Neural progenitor cell (in vitro differentiated cells): ENCODE measurements around the gene THUMPD3. TPM values are rescaled to one million over a fixed set of nuclear protein-coding genes. Genes with fewer than 3 reads are reported as not detected.

Experiments used
- DNase-seq: peaks from one replicate; pipeline ENCODE4 v3.0.0-alpha.2; 2016; ENCODE audit warnings: low spot score
- H2AFZ ChIP-seq: fragments of 200-600 bp; sonication (generic); replicated peaks from 2 replicates; pipeline ENCODE4 v1.6.1; 2016; ENCODE audit warnings: antibody characterized with exemption
- H3F3A ChIP-seq: fragments of 200-600 bp; sonication (generic); 2 replicates; pipeline ENCODE4 v1.6.1; 2016; ENCODE audit warnings: antibody characterized with exemption, low read depth
- H3K27ac ChIP-seq: fragments of 200-600 bp; sonication (generic); 2 replicates; pipeline ENCODE4 v1.5.1; 2016; ENCODE audit warnings: mild to moderate bottlenecking
- H3K27me3 ChIP-seq: fragments of 200-600 bp; sonication (generic); 2 replicates; pipeline ENCODE4 v1.6.1; 2016; ENCODE audit warnings: mild to moderate bottlenecking, moderate library complexity
- H3K36me3 ChIP-seq: fragments of 200-600 bp; sonication (generic); 2 replicates; pipeline ENCODE4 v1.5.1; 2016
- H3K4me1 ChIP-seq: fragments of 200-600 bp; sonication (generic); 2 replicates; pipeline ENCODE4 v1.6.1; 2016; ENCODE audit warnings: mixed run types
- H3K4me2 ChIP-seq: fragments of 200-600 bp; sonication (generic); 2 replicates; pipeline ENCODE4 v1.6.1; 2016
- H3K4me3 ChIP-seq: fragments of 200-600 bp; sonication (generic); 2 replicates; pipeline ENCODE4 v1.5.1; 2016
- H3K79me2 ChIP-seq: fragments of 200-600 bp; sonication (generic); 2 replicates; pipeline ENCODE4 v1.6.1; 2016; ENCODE audit warnings: low read depth
- H3K9ac ChIP-seq: fragments of 200-600 bp; sonication (generic); 2 replicates; pipeline ENCODE4 v1.6.1; 2016
- H3K9me3 ChIP-seq: fragments of 200-600 bp; sonication (generic); 2 replicates; pipeline ENCODE4 v1.5.1; 2016; ENCODE audit warnings: low read depth
- H4K20me1 ChIP-seq: fragments of 200-600 bp; sonication (generic); 2 replicates; pipeline ENCODE4 v1.6.1; 2016; ENCODE audit warnings: low read depth
- H3K27ac Mint-ChIP-seq: 3 replicates; pipeline ENCODE4 v1.8.0; 2021; ENCODE audit warnings: mixed read lengths
- H3K27me3 Mint-ChIP-seq: 2 replicates; pipeline ENCODE4 v1.8.0; 2022; ENCODE audit warnings: low read depth, mild to moderate bottlenecking, inconsistent platforms, moderate library complexity, mixed read lengths; ENCODE audit not compliant: insufficient read depth
- H3K36me3 Mint-ChIP-seq: 3 replicates; pipeline ENCODE4 v1.8.0; 2021; ENCODE audit warnings: mixed read lengths
- H3K4me1 Mint-ChIP-seq: 3 replicates; pipeline ENCODE4 v1.8.0; 2021; ENCODE audit warnings: mixed read lengths
- H3K4me3 Mint-ChIP-seq: 3 replicates; pipeline ENCODE4 v1.8.0; 2021; ENCODE audit warnings: mild to moderate bottlenecking, moderate library complexity, mixed read lengths
- H3K9me3 Mint-ChIP-seq: 3 replicates; pipeline ENCODE4 v1.8.0; 2020; ENCODE audit warnings: mixed read lengths
- EZH2 ChIP-seq: fragments of 200-600 bp; sonication (generic); IDR thresholded peaks from 2 replicates; pipeline ENCODE4 v1.6.1; 2017; ENCODE audit warnings: antibody characterized with exemption, mild to moderate bottlenecking, moderate library complexity
- EZH2phosphoT487 ChIP-seq: fragments of 200-600 bp; sonication (generic); IDR thresholded peaks from 2 replicates; pipeline ENCODE4 v1.6.1; 2017; ENCODE audit warnings: antibody characterized with exemption
- total RNA-seq: library from RNA; depleted of rRNA; stranded (reverse); fragments of >200 nt; gene quantifications from 2 replicates; pipeline ENCODE4 v1.2.3, GENCODE V29; 2015; ENCODE audit warnings: low replicate concordance
- TF ChIP-seq, protein P1 (sequence below): fragments of 200-600 bp; sonication (generic); IDR thresholded peaks from 2 replicates; pipeline ENCODE4 v1.5.1; 2017; ENCODE audit warnings: antibody characterized with exemption, mild to moderate bottlenecking

THUMPD3 gene
- total RNA-seq, 1 donor from 2014 or later: 23.9 TPM

- H3K36me3 Mint-ChIP-seq: peaks cover 3% of the 10 kb centered on the region
- Histone ChIP-seq H2AFZ (no peak overlapping the region), H3K4me3 (no peak overlapping the region), H3K36me3 (no peaks in the 10 kb centered on the region), H3F3A (no peaks in the 10 kb centered on the region), H3K79me2 (no peaks in the 10 kb centered on the region), H3K4me1 (no peaks in the 10 kb centered on the region), H3K27ac (no peak overlapping the region), H3K4me2 (no peak overlapping the region), H3K9me3 (no peaks in the 10 kb centered on the region), H3K9ac (no peak overlapping the region), H3K27me3 (no peaks in the 10 kb centered on the region), H4K20me1 (no peaks in the 10 kb centered on the region)
- H3K4me1 Mint-ChIP-seq: peaks cover 19% of the 10 kb centered on the region
- no peak overlapping the region for H3K4me3 Mint-ChIP-seq
- H3K9me3 Mint-ChIP-seq: no peaks in the 10 kb centered on the region
- H3K27me3 Mint-ChIP-seq: no peaks in the 10 kb centered on the region
- no peak for DNase-seq
- no peak overlapping the region for H3K27ac Mint-ChIP-seq
- TF ChIP-seq EZH2: no peak
- TF ChIP-seq EZH2phosphoT487: no peak
- TF ChIP-seq, protein P1, sequence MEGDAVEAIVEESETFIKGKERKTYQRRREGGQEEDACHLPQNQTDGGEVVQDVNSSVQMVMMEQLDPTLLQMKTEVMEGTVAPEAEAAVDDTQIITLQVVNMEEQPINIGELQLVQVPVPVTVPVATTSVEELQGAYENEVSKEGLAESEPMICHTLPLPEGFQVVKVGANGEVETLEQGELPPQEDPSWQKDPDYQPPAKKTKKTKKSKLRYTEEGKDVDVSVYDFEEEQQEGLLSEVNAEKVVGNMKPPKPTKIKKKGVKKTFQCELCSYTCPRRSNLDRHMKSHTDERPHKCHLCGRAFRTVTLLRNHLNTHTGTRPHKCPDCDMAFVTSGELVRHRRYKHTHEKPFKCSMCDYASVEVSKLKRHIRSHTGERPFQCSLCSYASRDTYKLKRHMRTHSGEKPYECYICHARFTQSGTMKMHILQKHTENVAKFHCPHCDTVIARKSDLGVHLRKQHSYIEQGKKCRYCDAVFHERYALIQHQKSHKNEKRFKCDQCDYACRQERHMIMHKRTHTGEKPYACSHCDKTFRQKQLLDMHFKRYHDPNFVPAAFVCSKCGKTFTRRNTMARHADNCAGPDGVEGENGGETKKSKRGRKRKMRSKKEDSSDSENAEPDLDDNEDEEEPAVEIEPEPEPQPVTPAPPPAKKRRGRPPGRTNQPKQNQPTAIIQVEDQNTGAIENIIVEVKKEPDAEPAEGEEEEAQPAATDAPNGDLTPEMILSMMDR: no peak
These were observed 19.7 kb upstream of the THUMPD3 start for GRCh38 chr3:9343115-9343514.

DNA sequence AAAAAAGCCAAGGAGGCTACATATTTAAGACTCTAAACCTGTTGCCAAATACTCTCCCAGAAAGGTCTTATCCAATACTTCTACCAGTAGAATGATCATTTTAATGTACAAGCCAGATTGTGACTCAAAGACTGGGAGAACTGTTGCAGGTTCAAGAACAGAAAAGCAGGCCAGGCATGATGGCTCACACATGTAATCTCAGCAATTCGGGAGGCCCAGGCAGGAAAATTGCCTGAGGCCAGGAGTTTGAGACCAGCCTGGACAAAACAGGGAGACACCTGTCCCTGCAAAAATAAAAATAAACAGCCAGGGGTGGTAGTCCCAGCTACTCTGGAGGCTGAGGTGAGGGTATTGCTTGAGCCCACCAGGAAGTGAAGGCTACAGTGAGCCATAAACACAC, 17.8 kb upstream of the THUMPD3 start:
- H3K4me3 ChIP-seq: no peak overlapping the region
- H2AFZ ChIP-seq: no peak overlapping the region
- H3K27ac Mint-ChIP-seq: no peak overlapping the region
- no peak for DNase-seq
- H4K20me1 ChIP-seq: no peaks in the 10 kb centered on the region
- H3K27me3 Mint-ChIP-seq: no peaks in the 10 kb centered on the region
- peaks cover 28% of the 10 kb centered on the region for H3K4me1 Mint-ChIP-seq
- no peaks in the 10 kb centered on the region for H3F3A ChIP-seq
- peaks cover 3% of the 10 kb centered on the region for H3K36me3 Mint-ChIP-seq
- H3K9me3 ChIP-seq: no peaks in the 10 kb centered on the region
- no peaks in the 10 kb centered on the region for H3K36me3 ChIP-seq
- TF ChIP-seq EZH2phosphoT487 (no peak), EZH2 (no peak)
- TF ChIP-seq, protein P1: no peak
- H3K9ac ChIP-seq: no peak overlapping the region
- H3K4me1 ChIP-seq: peaks cover 5% of the 10 kb centered on the region
- no peak overlapping the region for H3K4me2 ChIP-seq
- no peaks in the 10 kb centered on the region for H3K79me2 ChIP-seq
- no peaks in the 10 kb centered on the region for H3K9me3 Mint-ChIP-seq
- H3K4me3 Mint-ChIP-seq: no peak overlapping the region
- H3K27ac ChIP-seq: no peak overlapping the region
- no peaks in the 10 kb centered on the region for H3K27me3 ChIP-seq

- H4K20me1 ChIP-seq: no peaks in the 10 kb centered on the region
- no peak overlapping the region for H3K27ac ChIP-seq
- TF ChIP-seq EZH2 (no peak), EZH2phosphoT487 (no peak)
- TF ChIP-seq, protein P1: no peak
- DNase-seq: no peak
- peaks cover 3% of the 10 kb centered on the region for H3K36me3 Mint-ChIP-seq
- no peak overlapping the region for H2AFZ ChIP-seq
- H3K9ac ChIP-seq: no peak overlapping the region
- H3K27me3 Mint-ChIP-seq: no peaks in the 10 kb centered on the region
- H3K27ac Mint-ChIP-seq: no peak overlapping the region
- H3K4me2 ChIP-seq: no peak overlapping the region
- H3K4me3 ChIP-seq: no peak overlapping the region
- no peaks in the 10 kb centered on the region for H3F3A ChIP-seq
- H3K4me3 Mint-ChIP-seq: no peak overlapping the region
- H3K27me3 ChIP-seq: no peaks in the 10 kb centered on the region
- peaks cover 5% of the 10 kb centered on the region for H3K4me1 ChIP-seq
- H3K79me2 ChIP-seq: no peaks in the 10 kb centered on the region
- H3K36me3 ChIP-seq: no peaks in the 10 kb centered on the region
- H3K9me3 Mint-ChIP-seq: no peaks in the 10 kb centered on the region
- peaks cover 29% of the 10 kb centered on the region for H3K4me1 Mint-ChIP-seq
- no peaks in the 10 kb centered on the region for H3K9me3 ChIP-seq
These were observed 16.7 kb upstream of the THUMPD3 start for GRCh38 chr3:9346141-9346540.
